ENCODE data around the gene LNX2. TPM values are rescaled to one million over a fixed set of nuclear protein-coding genes. Genes with fewer than 3 reads are reported as not detected.

LNX2 gene
- total RNA-seq, 2 experiments from 2014 or later: 8.0 to 8.1 TPM

DNA sequence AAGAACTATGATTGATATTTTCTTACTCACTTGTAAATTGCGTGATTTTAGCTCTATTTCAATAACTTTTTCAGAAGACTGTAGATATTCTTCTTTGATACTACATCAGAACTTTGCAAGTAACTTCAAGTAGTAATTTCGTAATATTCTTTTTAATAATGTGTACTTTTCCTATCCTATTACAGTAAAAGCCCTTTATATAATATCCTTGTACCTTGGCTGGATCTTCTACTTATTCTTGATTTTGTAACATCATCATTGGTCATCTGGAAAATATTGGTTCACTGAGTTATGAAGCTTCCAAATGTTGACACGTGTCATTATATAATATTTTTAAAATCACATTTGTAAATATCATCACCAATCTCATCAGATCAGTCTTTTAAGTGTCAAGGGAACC lies 33.7 kb upstream of the LNX2 start:
- CTCF ChIA-PET: no interaction called here
- Mint-ChIP-seq H3K9me3 (peaks cover 13% of the 10 kb centered on the region), H3K4me1 (no peaks in the 10 kb centered on the region), H3K27ac (no peak overlapping the region), H3K4me3 (no peak overlapping the region), H3K27me3 (no peaks in the 10 kb centered on the region), H3K36me3 (ENCODE audit: low read depth) (peaks cover 40% of the 10 kb centered on the region)
- no peak for DNase-seq
- POLR2A ChIA-PET: no interaction called here

DNA sequence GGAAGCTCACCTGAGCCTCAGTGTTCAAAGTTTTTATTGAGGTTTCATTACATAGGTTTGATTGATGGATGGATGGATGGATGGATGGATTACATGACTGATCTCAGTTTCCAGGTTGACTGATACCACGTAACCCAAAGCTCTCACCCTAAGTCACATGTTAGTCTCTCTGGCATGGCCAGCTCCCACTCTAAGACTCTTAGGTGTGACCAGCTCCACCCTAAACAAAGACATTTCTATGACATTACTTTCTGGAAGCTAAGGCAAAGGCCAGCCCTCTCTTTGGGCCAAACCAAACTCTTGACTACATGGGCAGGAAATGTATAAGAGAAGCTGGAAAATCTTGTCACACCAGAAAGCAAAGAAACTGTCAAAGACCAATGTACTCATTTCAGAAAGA lies 30.0 kb upstream of the LNX2 start:
- Mint-ChIP-seq H3K36me3 (ENCODE audit: low read depth) (peaks cover 65% of the 10 kb centered on the region), H3K27ac (no peak overlapping the region), H3K4me3 (no peak overlapping the region), H3K4me1 (no peaks in the 10 kb centered on the region), H3K27me3 (no peaks in the 10 kb centered on the region), H3K9me3 (peaks cover 15% of the 10 kb centered on the region)
- ChIA-PET POLR2A (interaction anchor here (1.4 kb wide), 1 partner anchor 225 kb away, joined by 3 read pairs; no protein-coding TSS in a partner anchor), CTCF (interaction anchor here (0.6 to 1.3 kb wide), 2 partner anchors 253 to 288 kb away, joined by 3 read pairs; no protein-coding TSS in a partner anchor)
- DNase-seq: no peak

DNA sequence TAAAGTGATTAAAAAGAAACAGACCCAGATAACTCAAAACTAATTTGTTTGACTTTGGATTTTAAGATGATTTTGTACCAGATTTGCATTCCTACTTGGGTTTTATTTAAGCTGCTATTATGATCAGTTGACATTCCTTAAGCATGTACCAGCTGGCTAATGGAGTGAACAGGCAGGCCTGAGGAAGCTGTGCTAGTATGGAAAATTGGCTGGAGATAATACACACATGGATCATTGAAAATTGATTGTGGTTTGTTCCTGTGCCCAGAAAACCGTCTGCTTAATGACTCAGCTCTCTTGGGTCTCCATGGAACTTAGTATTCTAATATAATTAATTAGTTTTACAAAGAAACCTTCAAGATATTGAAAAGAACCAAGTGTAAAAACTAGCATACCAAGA lies 24.0 kb upstream of the LNX2 start:
- Mint-ChIP-seq H3K4me3 (no peak overlapping the region), H3K27ac (no peak overlapping the region), H3K4me1 (peaks cover 15% of the 10 kb centered on the region), H3K9me3 (peaks cover 2% of the 10 kb centered on the region), H3K27me3 (no peaks in the 10 kb centered on the region), H3K36me3 (ENCODE audit: low read depth) (peaks cover 33% of the 10 kb centered on the region)
- CTCF ChIA-PET: no interaction called here
- POLR2A ChIA-PET: no interaction called here
- no peak for DNase-seq

DNA sequence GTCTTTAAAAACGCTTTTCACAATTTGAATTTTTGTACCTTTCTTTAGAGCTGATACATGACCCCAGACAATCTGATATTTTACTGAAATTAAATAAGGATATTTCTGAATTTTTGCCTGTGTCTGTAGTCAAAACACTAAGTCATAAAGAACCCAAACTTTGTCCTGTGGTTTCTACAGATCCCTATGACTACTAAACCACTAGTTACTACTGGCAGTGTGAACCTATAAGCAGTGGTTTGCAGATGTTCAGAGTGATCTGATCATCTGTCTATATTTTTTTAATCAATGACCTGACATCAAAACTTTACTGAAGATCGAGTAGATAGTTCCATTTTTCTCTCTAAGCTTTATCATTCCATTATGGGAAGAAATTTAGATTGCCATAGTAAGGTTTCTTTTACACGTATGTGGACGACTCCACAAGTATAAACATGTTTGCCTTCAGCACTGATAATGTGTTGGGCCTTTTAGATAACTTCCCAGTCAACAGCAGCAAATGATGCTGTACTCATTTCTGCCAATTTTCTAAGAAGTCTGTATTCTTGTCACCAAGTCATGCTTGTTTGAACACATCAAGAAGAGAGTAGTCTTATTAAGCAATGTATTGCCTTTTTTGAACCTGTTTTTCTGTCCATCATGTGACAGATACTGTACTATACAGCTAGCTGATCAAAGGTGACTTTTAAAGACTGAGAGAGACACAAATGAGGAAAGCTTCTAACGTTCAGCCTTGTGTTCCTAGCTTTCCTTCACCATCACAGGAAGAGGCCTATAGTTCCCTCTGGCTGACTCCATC lies 23.2 kb upstream of the LNX2 start:
- H3K4me3 Mint-ChIP-seq: no peak overlapping the region
- no peaks in the 10 kb centered on the region for H3K27me3 Mint-ChIP-seq
- ChIA-PET CTCF (no interaction called here), POLR2A (interaction anchor here (1.2 kb wide), 1 partner anchor 23 kb away, joined by 3 read pairs; the partner anchor contains the start of gene LNX2)
- peaks cover 2% of the 10 kb centered on the region for H3K9me3 Mint-ChIP-seq
- H3K27ac Mint-ChIP-seq: no peak overlapping the region
- H3K36me3 Mint-ChIP-seq (ENCODE audit: low read depth): peaks cover 26% of the 10 kb centered on the region
- H3K4me1 Mint-ChIP-seq: peaks cover 15% of the 10 kb centered on the region
- no peak for DNase-seq

DNA sequence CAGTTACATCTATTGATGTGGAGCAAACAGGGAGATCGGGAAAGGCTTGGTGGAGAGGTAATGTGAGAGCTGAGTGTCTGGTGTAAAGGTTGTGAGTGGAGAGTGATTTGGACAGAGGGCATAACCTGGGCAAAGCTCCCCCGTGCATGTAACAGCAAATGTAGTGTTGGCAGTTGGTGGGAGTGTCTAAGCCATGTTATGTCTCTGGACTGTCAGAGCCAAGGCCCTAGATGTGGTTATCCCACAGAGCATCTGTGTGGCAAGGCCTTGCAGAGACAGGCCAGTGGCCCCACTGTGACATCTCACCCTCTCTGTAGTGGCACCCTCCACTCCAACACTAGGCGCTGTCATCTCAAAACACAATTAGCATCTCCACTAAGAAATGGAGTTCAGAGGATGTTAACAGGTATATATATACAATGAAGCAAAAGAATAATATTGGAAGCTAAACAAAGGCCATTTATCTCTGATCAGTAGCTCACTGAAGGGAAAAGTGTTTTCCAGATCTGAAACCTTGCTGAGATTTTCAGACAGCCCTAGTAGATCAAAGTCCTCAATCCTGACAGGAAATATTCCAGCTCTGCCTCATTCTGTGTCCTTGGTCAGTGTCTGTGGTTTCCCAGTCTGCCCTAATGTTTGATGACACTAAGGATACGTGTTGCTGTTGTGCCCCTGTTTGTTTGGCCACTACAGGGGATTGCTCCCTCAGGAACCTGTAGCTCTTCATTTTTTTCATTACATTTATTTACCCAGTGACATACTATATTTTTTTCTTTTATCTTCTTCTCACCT lies 21.6 kb upstream of the LNX2 start:
- ChIA-PET POLR2A (no interaction called here), CTCF (interaction anchor here (0.7 to 0.8 kb wide), 2 partner anchors 21 to 23 kb away, joined by 3 read pairs; partner anchors contain the start of gene POLR1D)
- Mint-ChIP-seq H3K4me3 (no peak overlapping the region), H3K9me3 (no peaks in the 10 kb centered on the region), H3K27ac (no peak overlapping the region), H3K36me3 (ENCODE audit: low read depth) (peaks cover 19% of the 10 kb centered on the region), H3K4me1 (peaks cover 21% of the 10 kb centered on the region), H3K27me3 (no peaks in the 10 kb centered on the region)
- DNase-seq: no peak

DNA sequence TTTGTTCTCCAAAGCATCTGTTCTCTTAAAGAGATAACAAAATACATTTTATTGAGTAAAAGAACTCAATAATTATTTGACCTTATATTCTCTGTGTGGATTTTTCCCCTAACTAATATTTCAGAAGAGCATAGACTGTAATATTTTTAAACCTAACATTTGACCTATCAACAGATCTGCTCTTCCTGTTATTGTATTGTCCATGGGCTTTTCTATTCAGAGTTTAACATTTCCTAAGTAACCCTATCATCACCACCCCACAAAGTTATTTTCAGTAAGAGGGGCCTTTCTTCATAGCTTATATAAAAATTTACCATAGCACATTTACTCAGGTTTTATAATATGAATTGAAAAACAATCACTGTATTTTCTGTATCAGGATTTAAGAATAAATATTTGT lies 18.9 kb upstream of the LNX2 start:
- Mint-ChIP-seq H3K4me3 (no peak overlapping the region), H3K27ac (no peak overlapping the region), H3K4me1 (peaks cover 27% of the 10 kb centered on the region), H3K36me3 (ENCODE audit: low read depth) (peaks cover 6% of the 10 kb centered on the region), H3K9me3 (no peaks in the 10 kb centered on the region), H3K27me3 (no peaks in the 10 kb centered on the region)
- ChIA-PET CTCF (interaction anchor here (0.9 kb wide), 1 partner anchor 19 kb away, joined by 3 read pairs; the partner anchor contains the start of gene LNX2), POLR2A (interaction anchor here (1.0 to 1.9 kb wide), 2 partner anchors 18 to 20 kb away, joined by 3 to 17 read pairs; partner anchors contain the start of gene POLR1D)
- no peak for DNase-seq

DNA sequence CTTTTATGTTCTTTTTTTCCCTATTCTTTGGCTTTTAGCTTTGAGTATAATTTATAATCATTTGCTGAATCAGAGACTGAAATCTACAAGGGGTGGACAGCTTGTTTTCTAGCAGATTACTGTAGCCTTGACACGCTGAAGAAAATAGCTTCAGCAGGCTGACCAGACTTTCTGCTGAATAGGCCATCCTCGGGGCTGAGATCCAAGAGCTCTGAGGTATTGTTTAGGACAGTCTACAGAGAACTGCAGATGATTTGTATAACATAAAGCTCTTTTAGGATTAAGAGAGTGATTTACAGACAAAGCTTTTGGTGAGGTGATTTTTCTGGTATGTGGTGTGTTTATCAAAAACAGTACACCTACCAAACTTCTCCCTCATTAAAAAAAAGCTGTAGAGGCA lies 18.2 kb upstream of the LNX2 start:
- no peak for DNase-seq
- H3K4me3 Mint-ChIP-seq: no peak overlapping the region
- CTCF ChIA-PET: interaction anchor here (0.9 kb wide), 1 partner anchor 18 kb away, joined by 3 read pairs; the partner anchor contains the start of gene LNX2
- peaks cover 24% of the 10 kb centered on the region for H3K4me1 Mint-ChIP-seq
- H3K27me3 Mint-ChIP-seq: no peaks in the 10 kb centered on the region
- H3K27ac Mint-ChIP-seq: no peak overlapping the region
- POLR2A ChIA-PET: interaction anchor here (1.0 to 1.9 kb wide), 2 partner anchors 17 to 19 kb away, joined by 3 to 17 read pairs; partner anchors contain the start of gene POLR1D
- no peaks in the 10 kb centered on the region for H3K9me3 Mint-ChIP-seq
- peaks cover 8% of the 10 kb centered on the region for H3K36me3 Mint-ChIP-seq (ENCODE audit: low read depth)

DNA sequence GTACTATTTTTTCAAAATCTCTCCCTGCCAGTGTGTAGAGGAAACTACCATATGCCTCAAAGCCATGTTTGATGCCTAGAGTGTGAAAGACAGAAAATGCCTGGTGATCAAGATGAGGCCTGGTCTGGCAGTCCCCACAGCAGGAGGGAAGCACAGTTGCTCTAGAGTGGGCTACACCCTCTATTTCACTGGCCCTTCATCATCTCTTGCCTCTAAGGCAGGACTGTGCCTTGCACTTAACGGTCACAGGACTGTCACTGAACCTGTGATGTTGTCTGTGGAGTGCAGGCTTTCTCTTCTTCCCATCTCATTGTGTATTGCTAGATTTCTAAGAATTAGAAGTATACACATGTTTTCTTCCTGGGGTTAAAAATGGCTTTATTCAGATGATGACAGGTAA lies 17.7 kb upstream of the LNX2 start:
- H3K4me3 Mint-ChIP-seq: no peak overlapping the region
- H3K4me1 Mint-ChIP-seq: peaks cover 19% of the 10 kb centered on the region
- ChIA-PET CTCF (no interaction called here), POLR2A (interaction anchor here (1.9 kb wide), 1 partner anchor 17 kb away, joined by 17 read pairs; the partner anchor contains the start of gene POLR1D)
- no peaks in the 10 kb centered on the region for H3K9me3 Mint-ChIP-seq
- no peak overlapping the region for H3K27ac Mint-ChIP-seq
- DNase-seq: no peak
- H3K36me3 Mint-ChIP-seq (ENCODE audit: low read depth): peaks cover 11% of the 10 kb centered on the region
- no peaks in the 10 kb centered on the region for H3K27me3 Mint-ChIP-seq

DNA sequence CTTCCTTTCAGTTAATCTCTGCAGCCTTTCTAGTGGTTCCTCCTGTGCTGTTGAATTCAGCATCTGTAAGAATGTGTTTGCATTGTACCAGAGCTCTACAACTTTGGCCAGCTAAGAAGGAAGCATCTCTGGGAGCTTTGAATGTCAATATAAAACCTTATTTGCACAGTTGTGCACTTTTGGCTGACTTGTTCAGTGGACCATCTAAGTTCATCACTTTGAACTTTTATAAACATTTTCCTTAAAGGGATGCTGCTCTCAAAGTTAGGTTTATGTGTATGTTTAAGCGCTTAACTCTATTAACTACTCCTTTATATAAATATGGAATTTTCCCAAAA lies 16.9 kb upstream of the LNX2 start:
- peaks cover 18% of the 10 kb centered on the region for H3K36me3 Mint-ChIP-seq (ENCODE audit: low read depth)
- no peak overlapping the region for H3K27ac Mint-ChIP-seq
- no peak overlapping the region for H3K4me3 Mint-ChIP-seq
- no peaks in the 10 kb centered on the region for H3K9me3 Mint-ChIP-seq
- peaks cover 15% of the 10 kb centered on the region for H3K4me1 Mint-ChIP-seq
- no peaks in the 10 kb centered on the region for H3K27me3 Mint-ChIP-seq
- ChIA-PET POLR2A (no interaction called here), CTCF (interaction anchor here (1.2 kb wide), 1 partner anchor 16 kb away, joined by 3 read pairs; the partner anchor contains the start of gene LNX2)
- no peak for DNase-seq

DNA sequence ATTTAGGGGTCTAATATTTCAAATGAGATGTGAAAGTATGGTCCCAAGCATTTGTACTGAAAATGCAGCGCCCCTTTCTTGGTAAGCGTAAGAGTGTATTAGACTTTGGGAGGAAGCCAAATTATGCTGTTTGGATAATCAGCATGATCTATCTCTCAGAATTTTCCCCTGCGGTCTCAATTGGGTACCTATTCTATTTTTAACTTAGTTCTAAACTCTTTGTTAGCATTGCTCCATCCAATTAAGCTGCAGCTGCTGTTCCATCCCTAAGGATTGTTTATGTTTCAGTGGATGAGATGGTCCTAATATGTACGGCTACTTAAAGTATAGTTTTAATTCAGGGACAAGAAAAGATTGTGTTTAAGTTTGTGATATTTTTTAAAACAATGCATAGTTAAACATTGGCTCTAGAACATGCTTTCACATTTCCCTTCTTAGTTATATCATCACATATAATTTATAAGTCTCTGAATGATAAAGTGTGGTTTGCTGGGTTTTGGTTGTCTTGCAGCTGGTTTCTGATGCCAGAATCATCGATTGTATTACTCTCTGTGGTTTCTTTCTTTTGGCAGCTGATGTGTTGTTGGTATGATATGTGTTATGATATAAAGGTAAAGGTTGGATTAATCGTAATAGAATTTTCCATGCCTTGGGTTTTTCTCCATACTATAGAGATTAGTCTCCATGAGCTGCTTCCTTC lies 16.4 kb upstream of the LNX2 start:
- no peak overlapping the region for H3K4me3 Mint-ChIP-seq
- no peaks in the 10 kb centered on the region for H3K9me3 Mint-ChIP-seq
- H3K4me1 Mint-ChIP-seq: peaks cover 17% of the 10 kb centered on the region
- no peak for DNase-seq
- POLR2A ChIA-PET: no interaction called here
- no peaks in the 10 kb centered on the region for H3K27me3 Mint-ChIP-seq
- H3K36me3 Mint-ChIP-seq (ENCODE audit: low read depth): peaks cover 21% of the 10 kb centered on the region
- no peak overlapping the region for H3K27ac Mint-ChIP-seq
- CTCF ChIA-PET: interaction anchor here (1.2 kb wide), 1 partner anchor 16 kb away, joined by 3 read pairs; the partner anchor contains the start of gene LNX2

DNA sequence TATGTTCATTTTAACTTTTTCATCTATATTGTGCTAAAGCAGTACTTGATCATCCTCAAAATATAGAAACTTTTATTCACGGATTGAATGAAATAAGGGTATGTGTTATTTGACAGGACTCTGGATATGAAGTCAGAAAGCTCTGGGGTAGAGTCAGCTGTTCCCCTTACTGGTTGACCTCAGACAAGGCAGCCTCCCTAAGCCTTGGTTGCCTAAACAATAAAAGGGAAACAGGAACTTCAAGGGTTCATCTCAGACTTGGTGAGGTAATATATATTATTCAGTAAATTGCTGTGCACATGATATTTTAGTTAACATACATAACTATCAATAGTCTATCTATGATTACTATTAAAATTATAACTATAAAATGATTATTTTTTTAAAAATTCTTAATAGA lies 14.9 kb upstream of the LNX2 start:
- Mint-ChIP-seq H3K36me3 (ENCODE audit: low read depth) (peaks cover 25% of the 10 kb centered on the region), H3K9me3 (no peaks in the 10 kb centered on the region), H3K4me1 (peaks cover 23% of the 10 kb centered on the region), H3K27me3 (no peaks in the 10 kb centered on the region), H3K27ac (no peak overlapping the region), H3K4me3 (no peak overlapping the region)
- DNase-seq: no peak
- ChIA-PET POLR2A (interaction anchor here (1.7 kb wide), 1 partner anchor 15 kb away, joined by 5 read pairs; the partner anchor contains the start of gene LNX2), CTCF (interaction anchor here (0.8 kb wide), 1 partner anchor 15 kb away, joined by 3 read pairs; the partner anchor contains the start of gene LNX2)

DNA sequence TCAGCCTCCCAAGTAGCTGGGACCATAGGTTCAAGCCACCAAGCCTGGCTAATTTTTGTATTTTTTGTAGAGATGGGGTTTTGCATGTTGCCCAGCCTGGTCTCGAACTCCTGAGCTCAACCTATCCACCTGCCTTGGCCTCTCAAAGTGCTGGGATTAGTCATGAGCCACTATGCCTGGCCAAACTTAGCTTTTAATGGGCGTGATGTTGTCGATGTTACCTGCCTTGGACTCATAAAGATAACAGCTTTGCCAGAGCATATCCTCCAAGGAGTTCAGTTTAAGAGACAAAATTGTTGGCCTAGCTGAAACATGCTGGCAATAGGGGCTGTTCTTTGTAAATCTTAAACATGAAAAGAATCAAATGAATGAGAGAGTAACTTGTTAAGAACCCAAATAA lies 14.5 kb upstream of the LNX2 start:
- CTCF ChIA-PET: interaction anchor here (0.8 kb wide), 1 partner anchor 14 kb away, joined by 3 read pairs; the partner anchor contains the start of gene LNX2
- H3K4me3 Mint-ChIP-seq: no peak overlapping the region
- no peak for DNase-seq
- POLR2A ChIA-PET: interaction anchor here (1.7 kb wide), 1 partner anchor 15 kb away, joined by 5 read pairs; the partner anchor contains the start of gene LNX2
- H3K4me1 Mint-ChIP-seq: peaks cover 23% of the 10 kb centered on the region
- no peaks in the 10 kb centered on the region for H3K27me3 Mint-ChIP-seq
- peaks cover 25% of the 10 kb centered on the region for H3K36me3 Mint-ChIP-seq (ENCODE audit: low read depth)
- no peaks in the 10 kb centered on the region for H3K9me3 Mint-ChIP-seq
- no peak overlapping the region for H3K27ac Mint-ChIP-seq

All from activated CD4-positive, alpha-beta memory T cell treated with anti-CD3 and anti-CD28 coated beads, Interleukin-2, amount 10 ng/mL, durations not matched to agents 7 days and 5 days (primary cell).